ENCODE data around the gene ADGRG7. TPM values are rescaled to one million over a fixed set of nuclear protein-coding genes. Genes with fewer than 3 reads are reported as not detected.

Gene ADGRG7
- total and polyA plus RNA-seq, 4 donors = not detected

DNA sequence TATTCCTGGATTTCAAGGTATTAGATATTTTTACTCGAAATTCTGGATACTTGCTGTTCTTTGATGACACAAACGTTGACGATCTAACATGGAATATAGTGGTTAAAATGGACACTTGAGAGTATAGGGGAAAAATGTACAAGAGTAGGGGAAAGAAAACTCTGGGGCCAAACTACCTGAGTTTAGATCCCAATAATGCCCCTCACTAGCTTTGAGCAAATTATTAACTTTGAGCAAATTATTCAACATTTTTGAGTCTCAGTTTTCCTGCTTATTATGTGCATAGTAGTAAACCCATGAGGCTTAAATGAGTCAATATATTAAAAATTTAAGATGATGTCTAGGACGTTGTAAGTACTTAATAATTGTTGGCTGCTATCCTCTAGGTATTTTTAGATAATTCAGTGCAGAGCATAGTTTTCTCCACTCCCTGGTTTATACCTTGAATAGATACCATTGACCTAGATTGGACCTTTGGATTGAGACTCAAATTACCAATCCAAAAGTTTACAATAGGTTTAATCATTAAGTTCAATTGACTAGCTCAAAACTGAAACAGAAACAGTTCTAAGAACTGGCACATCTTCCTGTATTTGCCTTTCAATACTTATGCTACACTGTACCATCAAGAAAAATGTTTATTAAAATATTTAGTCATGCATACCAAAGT lies 4.5 kb downstream of the ADGRG7 start:
- TF ChIP-seq, protein P1, sequence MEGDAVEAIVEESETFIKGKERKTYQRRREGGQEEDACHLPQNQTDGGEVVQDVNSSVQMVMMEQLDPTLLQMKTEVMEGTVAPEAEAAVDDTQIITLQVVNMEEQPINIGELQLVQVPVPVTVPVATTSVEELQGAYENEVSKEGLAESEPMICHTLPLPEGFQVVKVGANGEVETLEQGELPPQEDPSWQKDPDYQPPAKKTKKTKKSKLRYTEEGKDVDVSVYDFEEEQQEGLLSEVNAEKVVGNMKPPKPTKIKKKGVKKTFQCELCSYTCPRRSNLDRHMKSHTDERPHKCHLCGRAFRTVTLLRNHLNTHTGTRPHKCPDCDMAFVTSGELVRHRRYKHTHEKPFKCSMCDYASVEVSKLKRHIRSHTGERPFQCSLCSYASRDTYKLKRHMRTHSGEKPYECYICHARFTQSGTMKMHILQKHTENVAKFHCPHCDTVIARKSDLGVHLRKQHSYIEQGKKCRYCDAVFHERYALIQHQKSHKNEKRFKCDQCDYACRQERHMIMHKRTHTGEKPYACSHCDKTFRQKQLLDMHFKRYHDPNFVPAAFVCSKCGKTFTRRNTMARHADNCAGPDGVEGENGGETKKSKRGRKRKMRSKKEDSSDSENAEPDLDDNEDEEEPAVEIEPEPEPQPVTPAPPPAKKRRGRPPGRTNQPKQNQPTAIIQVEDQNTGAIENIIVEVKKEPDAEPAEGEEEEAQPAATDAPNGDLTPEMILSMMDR (IDR thresholded peaks at IDR 0.05; ENCODE audit: control extremely low read depth, extremely low read depth) = no peak
- H3K27ac ChIP-seq (ENCODE audit: low read depth in 1 of 2, low read length in 1 of 2) = no peak overlapping the region
- peaks cover 0 to 4% (median 0%) of the 10 kb centered on the region in 3 donors for H3K27me3 ChIP-seq (ENCODE audit: control insufficient read depth in 3 of 3, insufficient read depth in 3 of 3, low read length in 2 of 3)
- H3K4me1 ChIP-seq (ENCODE audit: control insufficient read depth in 5 of 5, insufficient read depth in 5 of 5, low read length in 5 of 5) = no peaks in the 10 kb centered on the region
- H3K36me3 ChIP-seq (ENCODE audit: control insufficient read depth in 4 of 4, insufficient read depth in 4 of 4, low read length in 4 of 4) = no peaks in the 10 kb centered on the region
- no peaks in the 10 kb centered on the region for H3K9me3 ChIP-seq (ENCODE audit: control insufficient read depth in 4 of 4, insufficient read depth in 3 of 4, low read length in 3 of 4)
- H3K9ac ChIP-seq (ENCODE audit: insufficient read depth in 1 of 2, low read length in 2 of 2) = no peak overlapping the region
- no peak for DNase-seq
- 62 to 81% methylated on average over 4 of the region's 4 CpGs for WGBS, 2 donors
- no peak for ATAC-seq (ENCODE audit: insufficient read depth, low FRiP score)
- no peak overlapping the region for H3K4me3 ChIP-seq

DNA sequence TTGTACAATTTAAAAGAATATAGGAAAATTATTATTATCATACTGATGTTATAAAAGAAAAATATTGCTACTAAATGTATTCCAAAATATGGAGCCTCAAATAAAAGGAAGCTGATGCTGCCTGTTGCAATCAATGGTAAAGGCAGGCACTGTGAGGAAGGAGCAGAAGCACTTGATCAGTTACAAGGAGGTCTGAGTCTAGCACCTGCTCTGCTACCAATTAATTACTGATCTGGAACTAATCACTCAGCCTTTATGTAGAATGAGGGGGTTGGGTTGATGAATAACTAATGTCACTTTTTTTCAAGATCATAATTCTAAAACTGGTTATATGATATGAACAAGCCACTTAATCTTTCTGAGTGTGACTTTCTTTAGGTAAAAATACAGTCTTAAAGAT lies 5.5 kb downstream of the ADGRG7 start:
- H3K4me3 ChIP-seq = no peak overlapping the region
- no peak overlapping the region for H3K9ac ChIP-seq (ENCODE audit: insufficient read depth in 1 of 2, low read length in 2 of 2)
- no peaks in the 10 kb centered on the region for H3K36me3 ChIP-seq (ENCODE audit: control insufficient read depth in 4 of 4, insufficient read depth in 4 of 4, low read length in 4 of 4)
- H3K4me1 ChIP-seq (ENCODE audit: control insufficient read depth in 5 of 5, insufficient read depth in 5 of 5, low read length in 5 of 5) = no peaks in the 10 kb centered on the region
- H3K27ac ChIP-seq (ENCODE audit: low read depth in 1 of 2, low read length in 1 of 2) = no peak overlapping the region
- H3K9me3 ChIP-seq (ENCODE audit: control insufficient read depth in 4 of 4, insufficient read depth in 3 of 4, low read length in 3 of 4) = no peaks in the 10 kb centered on the region
- peaks cover 0 to 4% (median 0%) of the 10 kb centered on the region in 3 donors for H3K27me3 ChIP-seq (ENCODE audit: control insufficient read depth in 3 of 3, insufficient read depth in 3 of 3, low read length in 2 of 3)
- no peak for DNase-seq
- TF ChIP-seq, protein P1 (IDR thresholded peaks at IDR 0.05; ENCODE audit: control extremely low read depth, extremely low read depth) = no peak
- no peak for ATAC-seq (ENCODE audit: insufficient read depth, low FRiP score)

DNA sequence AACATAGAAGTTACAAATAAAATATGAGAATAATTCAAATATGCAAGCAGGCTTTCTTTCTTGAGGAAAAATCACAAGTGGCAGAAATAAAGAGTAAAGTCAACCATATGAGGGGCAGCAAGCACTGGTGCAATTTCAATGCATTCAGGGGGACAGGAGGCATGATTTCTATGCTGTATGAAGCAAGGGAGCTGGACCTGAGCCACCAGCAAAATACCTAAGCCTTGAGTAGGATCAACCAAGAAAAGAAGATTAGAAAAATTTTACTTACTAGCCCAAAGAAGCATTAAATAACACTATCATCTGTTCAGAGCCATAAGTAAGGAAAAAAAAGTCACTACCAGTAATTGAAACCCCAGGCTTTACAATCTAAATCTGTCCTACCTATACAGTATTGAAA lies 6.3 kb downstream of the ADGRG7 start:
- DNase-seq = no peak
- Histone ChIP-seq H3K4me3 (no peak overlapping the region), H3K36me3 (ENCODE audit: control insufficient read depth in 4 of 4, insufficient read depth in 4 of 4, low read length in 4 of 4) (no peaks in the 10 kb centered on the region), H3K9me3 (ENCODE audit: control insufficient read depth in 4 of 4, insufficient read depth in 3 of 4, low read length in 3 of 4) (no peaks in the 10 kb centered on the region), H3K4me1 (ENCODE audit: control insufficient read depth in 5 of 5, insufficient read depth in 5 of 5, low read length in 5 of 5) (no peaks in the 10 kb centered on the region), H3K9ac (ENCODE audit: insufficient read depth in 1 of 2, low read length in 2 of 2) (no peak overlapping the region), H3K27me3 (ENCODE audit: control insufficient read depth in 3 of 3, insufficient read depth in 3 of 3, low read length in 2 of 3) (peaks cover 0 to under 1% (median 0%) of the 10 kb centered on the region in 3 donors), H3K27ac (ENCODE audit: low read depth in 1 of 2, low read length in 1 of 2) (no peak overlapping the region)
- TF ChIP-seq, protein P1 (IDR thresholded peaks at IDR 0.05; ENCODE audit: control extremely low read depth, extremely low read depth) = no peak
- no peak for ATAC-seq (ENCODE audit: insufficient read depth, low FRiP score)

DNA sequence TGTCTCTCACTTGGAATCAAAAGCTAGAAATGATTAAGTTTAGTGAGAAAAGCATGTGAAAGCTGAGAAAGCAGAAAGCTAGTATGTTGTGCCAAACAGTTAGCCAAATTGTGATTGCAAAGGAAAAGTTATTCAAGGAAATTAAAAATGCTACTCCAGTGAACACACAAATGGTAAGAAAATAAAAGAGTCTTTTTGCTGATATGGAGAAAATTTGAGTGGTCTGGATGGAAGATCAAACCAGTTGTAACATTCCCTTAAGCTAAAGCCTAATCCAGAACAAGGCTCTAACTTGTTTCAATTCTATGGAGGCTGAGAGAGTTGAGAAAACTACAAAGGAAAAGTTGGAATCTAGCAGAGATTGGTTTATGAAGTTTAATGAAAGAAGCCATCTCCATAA lies 11.8 kb downstream of the ADGRG7 start:
- Histone ChIP-seq H3K27me3 (ENCODE audit: control insufficient read depth in 3 of 3, insufficient read depth in 3 of 3, low read length in 2 of 3) (no peaks in the 10 kb centered on the region), H3K27ac (ENCODE audit: low read depth in 1 of 2, low read length in 1 of 2) (no peak overlapping the region), H3K36me3 (ENCODE audit: control insufficient read depth in 4 of 4, insufficient read depth in 4 of 4, low read length in 4 of 4) (no peaks in the 10 kb centered on the region), H3K4me1 (ENCODE audit: control insufficient read depth in 5 of 5, insufficient read depth in 5 of 5, low read length in 5 of 5) (no peaks in the 10 kb centered on the region), H3K9me3 (ENCODE audit: control insufficient read depth in 4 of 4, insufficient read depth in 3 of 4, low read length in 3 of 4) (no peaks in the 10 kb centered on the region), H3K4me3 (no peak overlapping the region), H3K9ac (ENCODE audit: insufficient read depth in 1 of 2, low read length in 2 of 2) (no peak overlapping the region)
- ATAC-seq (ENCODE audit: insufficient read depth, low FRiP score) (no peak), DNase-seq (no peak)
- TF ChIP-seq, protein P1 (IDR thresholded peaks at IDR 0.05; ENCODE audit: control extremely low read depth, extremely low read depth) = no peak

Data from lung (tissue), 12 donors.